Head of caudate nucleus (tissue), 42 donors: ENCODE measurements around the gene SLC5A7.

Experiments used
- DNase-seq, 42 donors: peaks; one replicate each; pipeline versions ENCODE4 v3.0.0 to v3.0.0-alpha.2; 2020 to 2021; ENCODE audit warnings: mixed read lengths in 7 of 42
- intact Hi-C: fragments of 100-400 bp; cut with DNase I; formaldehyde crosslinking; loops from one replicate; pipeline ENCODE4 v1.15.0; 2022

The SLC5A7 gene

DNA sequence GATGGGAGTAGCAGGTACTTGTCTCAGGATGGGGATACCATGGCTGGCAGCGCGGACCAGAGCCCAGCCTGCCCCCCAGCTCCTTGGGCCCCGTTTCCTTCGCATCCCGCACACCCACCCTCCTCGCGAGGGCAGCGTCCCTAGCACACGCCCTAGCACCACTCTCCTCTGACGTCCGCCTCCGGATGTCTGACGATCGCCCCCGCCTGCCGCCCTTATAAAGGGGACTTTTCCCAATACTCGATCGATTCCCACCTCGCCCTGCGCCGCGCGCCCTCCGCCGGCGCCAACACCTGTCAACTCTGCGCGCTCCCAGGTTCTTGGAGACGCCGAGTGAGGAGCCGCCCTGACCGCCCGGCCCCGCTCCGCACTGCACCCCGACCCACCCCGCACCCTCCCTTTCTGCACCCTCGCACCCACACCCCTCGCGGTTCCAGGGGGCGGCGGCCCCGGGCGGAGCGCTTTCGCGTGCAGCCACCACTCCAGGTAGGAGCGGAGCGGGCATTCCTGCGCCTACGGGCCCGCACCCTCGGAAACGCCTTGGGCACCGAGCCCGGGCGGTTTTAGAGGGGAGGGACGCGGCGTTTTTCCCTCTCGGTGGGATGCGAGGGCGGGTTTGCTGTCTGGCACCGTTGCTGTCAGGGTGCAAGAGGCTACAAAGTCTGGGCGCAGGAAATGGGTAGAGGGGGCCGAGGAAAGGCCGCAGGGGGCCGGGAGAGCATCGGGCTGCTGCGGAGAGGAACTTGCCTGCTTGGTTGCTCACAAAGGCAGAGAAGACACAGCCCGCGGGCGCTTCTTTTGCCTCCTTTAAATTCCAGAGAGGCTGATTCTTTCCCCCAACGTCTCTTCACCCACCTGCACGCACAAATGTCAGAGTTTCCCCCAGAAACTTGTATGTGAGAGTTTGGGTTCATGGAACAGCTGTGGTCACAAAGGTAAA, at the start of gene SLC5A7:
Gene SLC5A7 (plus strand): TSS at position 247 of the 940 bp plus-strand sequence. CDS start 1,632 bp downstream, outside the sequence.
- intact Hi-C loops, result no loop called here
- DNase-seq, result no peak

DNA sequence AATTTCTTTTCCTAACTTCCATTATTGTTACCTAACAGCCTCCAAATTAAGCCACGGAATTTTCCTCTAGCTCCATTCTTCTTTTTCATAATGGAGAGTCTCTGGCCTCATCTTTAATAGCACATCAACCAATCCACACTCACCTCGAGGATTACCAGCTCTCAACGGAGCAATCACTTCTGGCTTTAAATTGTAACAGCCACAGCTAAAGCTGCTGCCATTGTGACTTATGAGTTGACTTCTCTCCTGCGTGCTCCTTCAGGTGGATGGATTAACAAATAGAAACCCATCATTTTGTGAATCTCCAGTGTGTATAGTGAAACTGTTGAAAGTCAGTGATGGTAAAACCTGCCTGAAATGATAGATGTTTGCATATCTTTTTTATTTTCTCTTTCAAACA, 24.9 kb upstream of the SLC5A7 start:
- intact Hi-C loops, result no loop called here
- no peak for DNase-seq

- intact Hi-C loops, result no loop called here
- DNase-seq, result no peak
These were observed 22.1 kb upstream of the SLC5A7 start for GRCh38 chr2:107964185-107964584.

DNA sequence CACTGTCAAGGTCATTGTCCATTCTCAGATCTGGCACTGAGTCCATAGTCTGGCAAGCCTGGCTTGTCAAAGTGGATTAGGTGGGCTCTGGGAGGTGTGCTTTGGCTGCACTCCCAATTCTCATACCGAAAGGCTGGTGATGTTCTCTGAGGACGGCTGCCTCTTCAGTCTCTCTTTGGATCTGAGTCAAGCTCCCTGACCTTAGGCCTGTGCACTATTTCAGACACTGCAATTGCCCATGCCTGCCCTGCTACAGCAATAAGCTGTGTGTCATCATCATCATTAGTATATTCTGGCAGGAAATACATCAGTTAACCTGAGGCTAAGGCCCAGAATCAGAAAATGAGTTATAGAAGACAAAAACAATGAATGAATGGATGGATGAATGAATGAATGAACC, 1.6 kb upstream of the SLC5A7 start:
- DNase-seq, result no peak
- intact Hi-C loops, result no loop called here

DNA sequence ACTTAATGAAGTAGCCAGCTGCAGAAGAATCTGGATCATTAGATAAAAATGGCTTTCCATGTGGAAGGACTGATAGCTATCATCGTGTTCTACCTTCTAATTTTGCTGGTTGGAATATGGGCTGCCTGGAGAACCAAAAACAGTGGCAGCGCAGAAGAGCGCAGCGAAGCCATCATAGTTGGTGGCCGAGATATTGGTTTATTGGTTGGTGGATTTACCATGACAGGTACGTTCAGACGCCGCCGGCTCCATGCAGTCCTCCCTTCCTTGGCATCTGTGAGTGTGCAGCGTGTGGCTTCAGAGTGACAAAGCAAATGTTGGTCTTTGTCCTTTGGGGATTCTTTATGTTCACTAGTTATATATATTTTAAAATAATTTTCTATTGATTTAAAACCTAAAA, 1.8 kb downstream of the SLC5A7 start:
- intact Hi-C loops, result no loop called here
- DNase-seq, result no peak

DNA sequence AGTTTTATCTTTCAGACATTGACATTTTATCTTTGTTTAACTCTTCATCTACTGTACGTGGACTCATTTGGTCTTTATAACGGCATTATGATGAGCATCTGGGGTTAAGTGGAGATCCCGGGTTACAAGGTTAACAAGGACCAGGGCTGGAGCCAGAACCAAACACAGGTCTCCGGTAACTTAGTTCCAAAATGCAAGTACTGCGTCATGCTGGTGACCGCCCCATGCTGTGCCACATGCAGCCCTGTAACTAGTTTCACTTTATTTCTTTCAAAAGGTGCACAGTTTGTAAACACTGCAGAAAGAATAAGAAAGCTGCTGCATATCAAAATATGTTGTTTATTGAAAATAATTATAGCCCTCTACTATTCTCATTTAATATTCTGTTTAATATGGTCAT, 3.1 kb downstream of the SLC5A7 start:
- intact Hi-C loops, result no loop called here
- no peak for DNase-seq

GRCh38 chr2:107990718-107991117, 4.4 kb downstream of the SLC5A7 start:
- no peak for DNase-seq
- intact Hi-C loops, result no loop called here

GRCh38 chr2:107992069-107992468, 5.7 kb downstream of the SLC5A7 start:
- DNase-seq, result no peak
- intact Hi-C loops, result no loop called here

GRCh38 chr2:107999158-107999557, 12.8 kb downstream of the SLC5A7 start:
- intact Hi-C loops, result no loop called here
- DNase-seq, result no peak

- no peak for DNase-seq
- intact Hi-C loops, result no loop called here
These were observed 24.7 kb downstream of the SLC5A7 start for GRCh38 chr2:108010912-108011591.

DNA sequence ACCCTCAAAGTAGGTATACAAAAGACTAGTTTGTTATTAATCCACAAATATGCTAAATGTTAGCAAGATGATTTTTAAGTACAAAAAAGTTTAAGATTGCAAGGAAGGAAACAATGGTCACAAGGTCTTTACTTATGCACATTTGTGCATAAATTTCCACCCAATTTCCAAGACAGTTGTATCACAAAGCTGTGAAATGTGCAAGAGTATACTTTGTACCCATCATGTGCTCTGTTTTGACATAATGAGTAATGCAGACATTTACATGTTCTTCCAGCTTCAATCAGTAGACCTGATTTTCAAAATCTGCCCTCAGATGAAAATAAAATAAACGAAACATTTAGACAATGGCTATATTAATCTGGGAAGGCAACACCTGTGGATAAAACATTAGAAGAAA, 27.0 kb downstream of the SLC5A7 start:
- intact Hi-C loops, result no loop called here
- no peak for DNase-seq

GRCh38 chr2:108022628-108023027, 36.3 kb downstream of the SLC5A7 start:
- no peak for DNase-seq
- intact Hi-C loops, result no loop called here

GRCh38 chr2:108023776-108024175, 37.5 kb downstream of the SLC5A7 start:
- intact Hi-C loops, result no loop called here
- DNase-seq, result no peak

DNA sequence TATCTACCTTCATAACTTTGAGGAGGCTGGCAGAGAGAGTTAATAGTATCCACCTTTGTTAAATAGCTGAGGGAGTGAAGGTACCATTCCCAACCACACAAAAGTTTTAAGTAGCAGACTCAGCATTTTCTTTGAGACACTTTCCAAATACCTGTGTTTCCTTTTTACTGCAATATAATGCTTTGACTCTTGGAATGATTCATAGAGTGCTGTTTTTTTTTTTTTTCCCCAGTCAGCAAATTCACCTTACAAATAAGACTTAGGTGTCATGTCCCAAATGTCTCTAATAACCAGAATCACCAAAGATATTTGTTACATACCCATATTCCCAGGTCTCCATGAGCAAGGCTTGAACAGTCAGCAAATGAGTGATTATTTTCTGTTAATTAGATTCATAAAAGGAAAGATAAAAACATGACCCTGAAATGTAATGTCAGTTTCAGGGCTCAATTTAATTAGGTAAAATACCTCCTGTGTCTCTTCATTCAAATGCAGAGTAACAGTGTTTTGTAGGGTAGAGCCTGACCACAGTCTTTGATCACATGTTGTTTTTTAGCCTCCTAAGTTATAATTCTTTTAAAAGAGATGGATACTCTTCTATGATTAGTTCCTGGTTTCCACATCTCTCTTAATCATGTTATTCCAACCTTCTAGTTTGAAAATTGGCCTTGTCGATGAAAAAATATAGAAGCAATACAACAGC, 39.9 kb downstream of the SLC5A7 start:
- no peak for DNase-seq
- intact Hi-C loops, result no loop called here

DNA sequence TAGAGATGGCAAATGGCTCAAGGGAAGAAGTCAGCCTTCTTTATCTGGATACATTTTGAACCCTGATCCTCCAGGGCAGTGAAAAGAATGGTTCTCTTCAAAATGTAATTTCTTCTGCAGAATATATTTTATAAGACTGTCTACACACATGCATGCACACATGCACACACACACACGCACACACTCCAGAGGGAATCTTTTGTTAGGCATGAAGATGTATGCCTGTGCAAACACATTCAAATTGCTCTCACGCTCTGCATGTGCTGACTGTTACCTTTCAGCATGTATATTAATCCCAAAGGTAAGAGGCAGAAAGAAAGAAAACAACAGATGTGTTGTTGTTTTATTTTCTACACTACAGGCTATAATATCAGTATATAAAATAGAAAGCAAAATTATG, 43.2 kb downstream of the SLC5A7 start:
- DNase-seq, result no peak

DNA sequence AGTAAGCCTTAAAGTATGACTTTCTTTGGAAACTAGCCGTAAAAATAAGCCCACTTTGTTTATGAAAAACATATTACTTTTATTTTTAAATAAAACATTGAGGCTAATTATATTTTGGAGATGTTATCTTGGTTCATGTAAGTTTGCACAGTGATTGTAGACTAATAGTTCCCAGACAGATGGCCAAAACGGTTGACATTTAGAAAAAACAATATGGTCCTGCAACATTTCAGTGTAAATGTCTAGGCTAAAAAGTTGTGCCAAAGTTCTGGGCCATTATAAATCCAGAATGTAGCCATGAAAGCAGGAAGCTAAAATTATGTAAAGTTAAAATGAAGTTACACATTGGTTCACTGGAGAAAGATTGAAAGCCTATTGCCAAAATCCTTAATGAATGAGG, 43.6 kb downstream of the SLC5A7 start:
- intact Hi-C loops, result no loop called here
- no peak for DNase-seq

More for the DNA sequence above, 43.2 kb downstream of the SLC5A7 start:
- intact Hi-C loops, result no loop called here

DNA sequence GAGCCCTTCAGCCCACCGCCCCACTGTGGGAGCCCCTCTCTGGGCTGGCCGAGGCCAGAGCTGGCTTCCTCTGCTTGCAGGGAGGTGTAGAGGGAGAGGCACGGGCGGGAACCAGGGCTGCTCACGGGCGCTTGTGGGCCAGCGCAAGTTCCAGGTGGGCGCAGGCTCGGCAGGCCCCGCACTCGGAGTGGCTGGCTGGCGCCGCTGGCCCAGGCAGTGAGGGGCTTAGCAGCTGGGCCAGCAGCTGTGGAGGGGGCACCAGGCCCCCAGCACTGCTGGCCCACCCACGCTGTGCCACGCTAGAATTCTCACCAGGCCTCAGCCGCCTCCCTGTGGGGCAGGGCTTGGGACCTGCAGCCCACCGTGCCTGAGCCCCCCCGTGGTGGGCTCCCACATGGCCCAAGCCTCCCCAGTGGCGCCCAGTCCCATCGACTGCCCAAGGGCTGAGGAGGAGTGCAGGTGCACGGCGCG, 45.2 kb downstream of the SLC5A7 start:
- intact Hi-C loops, result no loop called here
- no peak for DNase-seq

DNA sequence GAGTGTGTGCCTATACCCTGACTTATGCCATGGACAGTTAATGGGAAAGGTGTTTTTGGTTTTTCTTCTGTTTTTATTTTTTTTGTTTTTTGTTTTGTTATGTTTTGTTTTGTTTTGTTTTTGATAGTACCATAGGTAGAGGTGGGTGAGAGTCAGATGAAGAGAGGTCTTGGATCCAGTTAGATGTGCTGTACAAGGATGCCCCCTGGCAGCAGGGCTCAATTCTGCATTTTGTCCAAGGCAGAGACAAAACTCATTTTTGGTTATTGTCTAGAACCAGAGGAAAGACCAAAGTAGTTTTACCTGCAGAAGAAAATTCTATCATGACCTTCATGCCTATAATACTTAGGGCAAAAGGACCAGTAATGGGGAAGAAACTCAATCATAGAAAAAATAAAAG, 48.5 kb downstream of the SLC5A7 start:
- intact Hi-C loops, result no loop called here
- no peak for DNase-seq

- DNase-seq, result no peak
- intact Hi-C loops, result no loop called here
These were observed 62.4 kb downstream of the SLC5A7 start for GRCh38 chr2:108048752-108049151.

DNA sequence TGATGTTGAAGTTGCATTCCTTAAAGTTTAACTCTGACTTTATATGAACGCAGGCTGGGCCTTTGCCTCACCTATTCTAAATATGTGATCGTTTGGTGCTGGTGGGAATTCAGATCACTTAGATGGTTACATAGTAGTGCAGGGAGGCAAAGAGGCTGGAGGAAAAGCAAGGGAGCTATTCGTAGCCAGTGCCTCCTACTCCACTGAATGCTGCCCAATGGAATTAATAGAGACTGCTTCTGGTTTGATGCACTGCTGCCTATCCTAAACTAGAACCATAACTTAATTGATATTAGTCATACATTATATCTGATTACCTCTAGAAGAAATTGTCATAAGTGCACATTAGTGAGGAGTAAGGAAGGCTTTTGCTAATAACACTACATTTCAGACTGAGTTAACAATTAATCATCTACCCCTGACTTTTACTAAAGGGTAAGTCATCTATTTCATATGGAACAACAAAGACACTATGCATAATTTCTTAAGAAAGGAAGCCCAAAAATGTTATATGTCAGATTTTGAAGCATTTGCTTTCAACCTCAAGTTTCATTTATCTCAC, 72.3 kb downstream of the SLC5A7 start:
- DNase-seq, result no peak
- intact Hi-C loops, result no loop called here
